HEK293 (cell line): Measurements from ENCODE around the gene ISCU.

ENCODE experiments used
- CTCF ChIP-seq: fragments of 450-650 bp; formaldehyde crosslinking; IDR thresholded peaks from 2 replicates; pipeline ENCODE4 v1.5.1; 2016; ENCODE audit warnings: missing biosample characterization, missing genetic modification characterization
- TRIM28 ChIP-seq: IDR thresholded peaks from 2 replicates; pipeline ENCODE4 v1.6.1; 2011; ENCODE audit warnings: low read length, control low read depth, borderline replicate concordance
- ZNF10 ChIP-seq: fragments of 450-650 bp; formaldehyde crosslinking; IDR thresholded peaks from 2 replicates; pipeline ENCODE4 v1.5.1; 2017; ENCODE audit warnings: missing biosample characterization, missing genetic modification characterization
- ZNF211 ChIP-seq: fragments of 450-650 bp; formaldehyde crosslinking; IDR thresholded peaks from 2 replicates; pipeline ENCODE4 v1.5.1; 2016; ENCODE audit warnings: low read depth, missing biosample characterization, missing genetic modification characterization
- ZNF404 ChIP-seq: fragments of 450-650 bp; formaldehyde crosslinking; IDR thresholded peaks from 2 replicates; pipeline ENCODE4 v1.5.1; 2017; ENCODE audit warnings: missing biosample characterization, missing genetic modification characterization
- ZNF518A ChIP-seq: fragments of 450-650 bp; formaldehyde crosslinking; conservative IDR thresholded peaks from 2 replicates; pipeline ENCODE4 v1.5.1; 2016; ENCODE audit warnings: low read depth, missing biosample characterization, missing genetic modification characterization
- ZNF701 ChIP-seq: fragments of 450-650 bp; formaldehyde crosslinking; IDR thresholded peaks from 2 replicates; pipeline ENCODE4 v1.5.1; 2016; ENCODE audit warnings: missing biosample characterization, missing genetic modification characterization

- TF ChIP-seq ZNF701 (tag by site-specific recombination) (no peak), ZNF404 (tag by site-specific recombination) (no peak), ZNF211 (no peak), ZNF518A (tag by site-specific recombination) (no peak), TRIM28 (no peak), CTCF (no peak), ZNF10 (tag by site-specific recombination) (no peak)
These were observed 35.3 kb upstream of the ISCU start for GRCh38 chr12:108527166-108527496.
